Mucosa of descending colon (tissue), 3 donors: Measurements from ENCODE around the gene ZNF777. TPM values are rescaled to one million over a fixed set of nuclear protein-coding genes. Genes with fewer than 3 reads are reported as not detected.

ENCODE experiments used
- ATAC-seq: fragments of 200-7000 bp; cut with Tn5 transposase; one replicate; pipeline ENCODE4 v1.9.1; 2020; ENCODE audit warnings: mild to moderate bottlenecking, moderate library complexity
- DNase-seq, 3 donors: peaks; one replicate each; pipeline ENCODE4 v3.0.0-alpha.2; 2020
- H3K36me3 ChIP-seq: fragments of 200-600 bp; one replicate; pipeline ENCODE4 v1.8.0; 2021; ENCODE audit warnings: low read depth, mild to moderate bottlenecking
- H3K4me1 ChIP-seq: fragments of 200-600 bp; one replicate; pipeline ENCODE4 v1.8.0; 2021; ENCODE audit warnings: low read depth, mild to moderate bottlenecking
- H3K4me3 ChIP-seq: fragments of 200-600 bp; one replicate; pipeline ENCODE4 v1.8.0; 2021; ENCODE audit warnings: mild to moderate bottlenecking
- H3K9me3 ChIP-seq: fragments of 200-600 bp; one replicate; pipeline ENCODE4 v1.8.0; 2021; ENCODE audit warnings: mild to moderate bottlenecking
- intact Hi-C, 2 donors: fragments of 100-400 bp; cut with DNase I in 1 of 2; cut with micrococcal nuclease in 1 of 2; formaldehyde crosslinking; loops; one replicate each; pipeline versions ENCODE4 v1.11.0 to v1.11.1; 2022; cut with DNase I, micrococcal nuclease
- total RNA-seq, 3 donors: library from RNA; stranded (reverse); fragmentation: NEBNext Ultra II Directional in 2 of 3; extraction: Animal tissue kit (Norgen Biotek cat#: 25700) in 2 of 3; gene quantifications; one replicate each; pipeline versions ENCODE4 v1.2.1 to v1.2.4, GENCODE V29; 2021 to 2023
- TF ChIP-seq, protein P1 (sequence below): fragments of 200-600 bp; IDR thresholded peaks from one replicate; pipeline ENCODE4 v1.8.0; 2022; ENCODE audit warnings: antibody characterized with exemption, mild to moderate bottlenecking
- donor health status: DM: no; HTN: no; CAD: no; lungs with moderate emphysema.
- donor health status: DM: no; HTN: no; CAD: no.
- donor health status: DM: no; HTN: yes; CAD: no.

Gene ZNF777
- total RNA-seq, 3 donors from 2014 or later = 9.6 to 12.2 (median 10.0) TPM

DNA sequence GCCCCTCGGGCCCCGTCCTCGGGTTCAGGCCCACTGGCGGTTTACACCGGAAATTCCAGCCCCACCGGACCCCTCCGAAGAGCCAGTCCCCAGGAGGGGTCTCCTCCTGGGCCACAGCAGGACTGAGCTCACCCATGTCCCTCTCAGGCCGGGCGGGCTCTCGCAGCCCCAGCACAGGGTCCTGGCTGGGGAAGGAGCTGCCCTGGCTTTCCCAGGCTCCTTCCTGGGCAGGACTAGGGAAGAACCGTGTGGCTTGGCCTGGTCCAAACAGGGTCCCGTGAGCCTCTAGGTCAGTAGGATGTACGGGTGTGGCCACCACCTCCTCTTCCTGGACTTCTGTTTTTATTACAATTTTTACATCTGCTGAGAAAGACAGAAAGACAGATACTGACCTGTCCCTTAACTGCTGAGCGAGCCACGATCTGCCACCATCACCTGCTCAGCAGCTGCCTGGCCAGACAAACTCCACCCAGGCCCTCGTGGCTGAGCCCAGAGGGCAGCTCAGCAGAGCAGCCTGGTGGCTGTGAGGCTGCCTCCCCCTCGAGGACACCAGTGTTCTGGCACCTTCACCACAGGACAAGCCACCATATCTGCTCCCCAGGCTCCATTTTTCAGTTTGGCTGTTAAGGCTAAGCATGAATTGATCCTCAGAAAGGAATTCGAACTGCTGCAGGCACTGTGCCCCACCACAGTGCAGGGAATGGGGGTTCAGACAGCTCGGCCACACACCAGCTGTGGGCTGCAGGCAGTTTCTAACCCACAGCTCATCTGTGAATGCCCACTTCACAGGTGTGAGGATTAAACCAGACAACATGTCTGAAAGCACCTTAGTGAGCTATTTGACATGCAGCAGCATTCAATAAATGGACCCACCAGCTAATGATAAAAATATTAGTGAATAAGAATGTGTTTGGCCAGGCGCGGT, 14.5 kb upstream of the ZNF777 start:
- intact Hi-C loops = no loop called here
- no peak for ATAC-seq
- no peak for DNase-seq
- no peak overlapping the region for H3K4me3 ChIP-seq
- TF ChIP-seq, protein P1, sequence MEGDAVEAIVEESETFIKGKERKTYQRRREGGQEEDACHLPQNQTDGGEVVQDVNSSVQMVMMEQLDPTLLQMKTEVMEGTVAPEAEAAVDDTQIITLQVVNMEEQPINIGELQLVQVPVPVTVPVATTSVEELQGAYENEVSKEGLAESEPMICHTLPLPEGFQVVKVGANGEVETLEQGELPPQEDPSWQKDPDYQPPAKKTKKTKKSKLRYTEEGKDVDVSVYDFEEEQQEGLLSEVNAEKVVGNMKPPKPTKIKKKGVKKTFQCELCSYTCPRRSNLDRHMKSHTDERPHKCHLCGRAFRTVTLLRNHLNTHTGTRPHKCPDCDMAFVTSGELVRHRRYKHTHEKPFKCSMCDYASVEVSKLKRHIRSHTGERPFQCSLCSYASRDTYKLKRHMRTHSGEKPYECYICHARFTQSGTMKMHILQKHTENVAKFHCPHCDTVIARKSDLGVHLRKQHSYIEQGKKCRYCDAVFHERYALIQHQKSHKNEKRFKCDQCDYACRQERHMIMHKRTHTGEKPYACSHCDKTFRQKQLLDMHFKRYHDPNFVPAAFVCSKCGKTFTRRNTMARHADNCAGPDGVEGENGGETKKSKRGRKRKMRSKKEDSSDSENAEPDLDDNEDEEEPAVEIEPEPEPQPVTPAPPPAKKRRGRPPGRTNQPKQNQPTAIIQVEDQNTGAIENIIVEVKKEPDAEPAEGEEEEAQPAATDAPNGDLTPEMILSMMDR = no peak
- H3K36me3 ChIP-seq = peaks cover 9% of the 10 kb centered on the region
- H3K9me3 ChIP-seq = no peaks in the 10 kb centered on the region
- no peaks in the 10 kb centered on the region for H3K4me1 ChIP-seq

DNA sequence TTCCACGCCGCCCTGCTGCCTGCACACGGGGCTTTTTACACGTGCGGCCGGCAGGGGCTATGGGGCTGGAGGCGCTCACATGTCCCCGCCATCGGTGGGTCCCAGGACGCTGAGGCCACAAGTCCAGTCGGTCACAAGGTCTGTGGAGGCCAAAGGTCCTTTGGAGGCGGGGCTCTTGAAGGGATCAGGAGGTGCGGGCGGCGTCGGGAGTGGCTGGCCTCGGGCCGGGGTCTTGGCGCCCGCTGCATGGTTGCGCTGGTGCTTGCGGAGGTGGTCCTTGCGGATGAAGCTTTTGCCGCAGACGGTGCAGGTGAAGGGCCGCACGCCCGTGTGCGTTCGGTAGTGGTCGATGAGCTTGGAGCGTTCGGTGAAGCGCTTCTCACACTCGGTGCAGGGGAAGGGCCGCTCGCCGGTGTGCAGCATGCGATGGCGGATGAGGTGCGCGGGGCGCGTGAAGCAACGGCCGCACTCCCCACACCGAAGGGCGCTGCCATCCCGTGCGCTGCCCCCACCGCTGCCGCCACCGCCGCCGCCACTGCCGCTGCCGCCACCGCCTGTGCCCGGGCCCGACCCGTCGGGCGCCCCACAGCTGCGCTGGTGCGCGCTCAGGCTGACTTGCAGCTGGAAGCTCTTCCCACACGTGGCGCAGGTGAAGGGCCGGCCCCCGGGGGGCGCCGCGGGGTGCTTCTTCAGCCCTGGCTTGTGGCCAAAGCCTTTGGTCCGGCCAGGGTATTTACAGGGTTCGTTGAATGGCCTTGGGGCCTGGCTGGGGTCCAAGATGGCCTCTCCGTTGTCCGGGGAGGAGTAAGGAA, 13.7 kb upstream of the ZNF777 start:
- TF ChIP-seq, protein P1 = no peak
- DNase-seq = no peak
- Histone ChIP-seq H3K9me3 (no peaks in the 10 kb centered on the region), H3K4me1 (no peaks in the 10 kb centered on the region), H3K4me3 (no peak overlapping the region), H3K36me3 (peaks cover 9% of the 10 kb centered on the region)
- ATAC-seq = no peak
- intact Hi-C loops = no loop called here

DNA sequence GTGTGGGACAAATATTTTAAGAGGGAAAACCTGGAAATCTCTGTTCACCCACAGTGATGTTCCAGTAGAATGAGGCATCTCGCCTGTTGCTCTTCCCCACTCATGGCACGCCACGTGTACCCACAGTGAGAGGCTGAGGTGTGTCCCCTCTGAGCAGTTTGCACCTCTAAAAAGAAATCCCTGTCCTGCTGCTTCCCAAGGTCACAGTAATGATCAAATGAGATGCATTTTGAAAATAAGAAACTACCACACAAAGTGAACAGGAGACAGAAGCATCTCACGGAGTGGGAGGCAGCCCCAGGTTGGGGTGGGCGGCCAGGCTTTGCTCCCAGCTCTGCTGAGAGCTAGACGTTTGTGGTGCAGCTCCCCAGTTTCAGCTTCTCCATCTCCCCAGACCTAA, 12.4 kb upstream of the ZNF777 start:
- DNase-seq (no peak), ATAC-seq (no peak)
- H3K9me3 ChIP-seq = no peaks in the 10 kb centered on the region
- no peaks in the 10 kb centered on the region for H3K4me1 ChIP-seq
- TF ChIP-seq, protein P1 = no peak
- H3K36me3 ChIP-seq = peaks cover 9% of the 10 kb centered on the region
- H3K4me3 ChIP-seq = no peak overlapping the region
- intact Hi-C loops = no loop called here

DNA sequence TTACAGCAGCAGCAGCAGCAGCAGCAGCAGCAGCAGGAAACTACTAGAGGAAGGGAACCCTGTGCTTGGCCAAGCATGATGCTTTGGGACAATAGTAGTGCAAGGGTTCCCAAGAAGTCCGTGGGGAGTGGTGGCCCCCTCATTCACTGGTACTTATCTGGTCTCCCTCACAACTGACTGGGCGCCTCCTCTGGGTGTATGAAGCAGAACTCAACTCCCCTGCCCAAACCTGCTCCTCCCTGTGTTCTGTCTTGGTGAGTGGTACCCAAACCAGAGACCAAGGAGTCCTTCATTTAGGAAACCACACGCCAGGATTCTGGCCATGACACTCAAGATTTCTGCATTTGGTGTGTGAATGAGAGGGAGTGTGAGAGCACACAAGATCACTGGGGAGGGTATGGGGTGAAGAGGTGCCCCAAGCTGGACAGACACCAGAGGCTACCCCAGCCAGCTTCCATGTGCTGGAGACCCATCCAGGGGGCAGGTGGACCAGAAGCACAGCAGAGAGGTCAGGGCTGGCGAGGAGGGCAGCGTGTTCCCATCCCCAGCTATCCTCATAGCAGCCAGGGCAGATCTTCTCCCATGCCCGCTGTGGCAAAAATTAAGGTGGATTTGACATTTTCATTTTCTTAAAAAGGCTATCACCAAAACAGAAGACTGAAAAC, 10.6 kb upstream of the ZNF777 start:
- intact Hi-C loops = no loop called here
- Histone ChIP-seq H3K9me3 (no peaks in the 10 kb centered on the region), H3K4me1 (no peaks in the 10 kb centered on the region), H3K36me3 (peaks cover 9% of the 10 kb centered on the region), H3K4me3 (no peak overlapping the region)
- DNase-seq (no peak), ATAC-seq (no peak)
- TF ChIP-seq, protein P1 = no peak

DNA sequence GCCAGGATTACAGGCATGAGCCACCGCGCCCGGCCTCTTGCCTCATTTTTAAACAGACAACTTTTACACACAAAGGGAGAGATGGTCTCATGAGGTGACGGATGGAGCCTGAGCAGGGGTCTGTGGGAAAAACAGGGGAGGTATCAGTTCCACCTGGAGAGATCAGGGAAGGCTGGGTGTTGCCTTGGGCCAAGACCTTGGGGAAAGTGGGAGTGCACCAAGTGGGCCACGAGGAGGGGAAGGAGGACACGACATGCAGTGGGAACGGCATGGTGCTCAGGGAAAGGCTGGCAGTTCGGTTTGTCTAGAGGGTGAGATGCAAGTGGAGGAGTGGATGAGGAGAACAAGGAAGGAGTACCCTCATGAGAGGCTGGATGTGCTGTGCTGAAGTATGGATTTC, 8.9 kb upstream of the ZNF777 start:
- intact Hi-C loops = no loop called here
- H3K9me3 ChIP-seq = no peaks in the 10 kb centered on the region
- TF ChIP-seq, protein P1 = no peak
- H3K4me1 ChIP-seq = no peaks in the 10 kb centered on the region
- peaks cover 4% of the 10 kb centered on the region for H3K36me3 ChIP-seq
- H3K4me3 ChIP-seq = no peak overlapping the region
- ATAC-seq (no peak), DNase-seq (no peak)
